ENCODE data around the gene FGFBP1.

DNA sequence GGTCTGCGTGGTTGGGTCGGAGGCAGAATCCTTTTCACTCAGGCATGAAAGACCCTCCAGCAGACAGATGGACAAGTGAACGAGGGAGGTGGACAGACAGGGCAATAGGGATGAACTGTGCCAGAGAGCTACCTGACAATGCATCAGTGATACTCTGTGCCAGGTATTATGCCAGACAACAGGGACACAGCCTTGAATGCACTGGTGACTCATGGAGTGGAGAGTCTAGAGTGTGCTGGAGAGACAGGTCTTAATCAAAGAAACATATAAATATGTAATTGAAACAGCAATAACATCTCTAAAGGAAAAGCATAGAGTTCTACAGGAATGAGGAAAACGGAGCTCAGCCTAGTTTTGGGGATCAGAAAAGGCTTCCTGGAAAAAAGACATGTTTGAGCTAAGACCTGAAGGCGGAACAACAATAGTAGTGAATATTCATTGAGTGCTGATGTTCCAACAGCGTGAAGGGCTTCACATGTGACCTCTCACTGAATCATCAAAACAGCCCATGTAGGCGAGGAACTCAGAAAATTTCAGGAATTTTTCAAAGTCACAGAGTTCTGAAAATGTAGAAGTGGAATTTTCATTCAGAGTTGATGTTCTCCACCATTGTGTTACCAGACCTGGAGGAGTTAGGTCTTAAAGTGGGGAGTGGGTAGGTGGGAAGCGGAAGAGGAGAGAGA lies 44.4 kb upstream of the FGFBP1 start:
- TF ChIP-seq, protein P1, sequence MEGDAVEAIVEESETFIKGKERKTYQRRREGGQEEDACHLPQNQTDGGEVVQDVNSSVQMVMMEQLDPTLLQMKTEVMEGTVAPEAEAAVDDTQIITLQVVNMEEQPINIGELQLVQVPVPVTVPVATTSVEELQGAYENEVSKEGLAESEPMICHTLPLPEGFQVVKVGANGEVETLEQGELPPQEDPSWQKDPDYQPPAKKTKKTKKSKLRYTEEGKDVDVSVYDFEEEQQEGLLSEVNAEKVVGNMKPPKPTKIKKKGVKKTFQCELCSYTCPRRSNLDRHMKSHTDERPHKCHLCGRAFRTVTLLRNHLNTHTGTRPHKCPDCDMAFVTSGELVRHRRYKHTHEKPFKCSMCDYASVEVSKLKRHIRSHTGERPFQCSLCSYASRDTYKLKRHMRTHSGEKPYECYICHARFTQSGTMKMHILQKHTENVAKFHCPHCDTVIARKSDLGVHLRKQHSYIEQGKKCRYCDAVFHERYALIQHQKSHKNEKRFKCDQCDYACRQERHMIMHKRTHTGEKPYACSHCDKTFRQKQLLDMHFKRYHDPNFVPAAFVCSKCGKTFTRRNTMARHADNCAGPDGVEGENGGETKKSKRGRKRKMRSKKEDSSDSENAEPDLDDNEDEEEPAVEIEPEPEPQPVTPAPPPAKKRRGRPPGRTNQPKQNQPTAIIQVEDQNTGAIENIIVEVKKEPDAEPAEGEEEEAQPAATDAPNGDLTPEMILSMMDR (IDR thresholded peaks at IDR 0.05) = no peak
- TF ChIP-seq EZH2phosphoT487 (IDR thresholded peaks at IDR 0.05) (no peak), EZH2 (IDR thresholded peaks at IDR 0.05) (no peak)

Measured in neural progenitor cell (in vitro differentiated cells).